Esophagus squamous epithelium (tissue), 4 donors: ENCODE results near the gene TBL1X.

Source experiments
- CTCF ChIP-seq, 6 experiments: fragments of 450-650 bp in 4 of 6; fragments of 200-600 bp in 2 of 6; sonication (generic) in 2 of 6; IDR thresholded peaks; one replicate each; pipeline ENCODE4 v1.5.1; 2016 to 2019; ENCODE audit warnings: antibody characterized with exemption in 6 of 6, mild to moderate bottlenecking in 4 of 6, moderate library complexity in 4 of 6
- POLR2A ChIP-seq, 4 donors: fragments of 450-650 bp; IDR thresholded peaks; one replicate each; pipeline ENCODE4 v1.6.1; 2017; ENCODE audit warnings: antibody characterized with exemption in 4 of 4, mild to moderate bottlenecking in 4 of 4, moderate library complexity in 3 of 4

GRCh38 chrX:9581771-9582385, 117.0 kb downstream of the TBL1X start:
- no peak for TF ChIP-seq CTCF (IDR thresholded peaks at IDR 0.05)
- TF ChIP-seq POLR2A (IDR thresholded peaks at IDR 0.05): no peak
